KMS-11 (cell line): Measurements from ENCODE around the gene FAM3A.

ENCODE experiments used
- H2AFZ ChIP-seq: fragments of 200-600 bp; sonication (generic); 2 replicates; pipeline ENCODE4 v1.6.1; 2016; ENCODE audit warnings: antibody characterized with exemption, mixed run types, low read depth
- H3K27ac ChIP-seq: fragments of 200-600 bp; sonication (generic); 2 replicates; pipeline ENCODE4 v1.6.1; 2016; ENCODE audit warnings: mild to moderate bottlenecking, mixed run types
- H3K27me3 ChIP-seq: fragments of 200-600 bp; sonication (generic); 2 replicates; pipeline ENCODE4 v1.6.1; 2017; ENCODE audit warnings: mild to moderate bottlenecking, low read depth, mixed run types, moderate library complexity; ENCODE audit not compliant: insufficient read depth
- H3K36me3 ChIP-seq: fragments of 200-600 bp; sonication (generic); 2 replicates; pipeline ENCODE4 v1.6.1; 2017; ENCODE audit warnings: mild to moderate bottlenecking, mixed run types; ENCODE audit not compliant: insufficient read depth
- H3K4me1 ChIP-seq: fragments of 200-600 bp; sonication (generic); 2 replicates; pipeline ENCODE4 v1.6.1; 2016; ENCODE audit warnings: mild to moderate bottlenecking, low read depth, mixed run types; ENCODE audit not compliant: poor library complexity, severe bottlenecking
- H3K4me2 ChIP-seq: fragments of 200-600 bp; sonication (generic); 2 replicates; pipeline ENCODE4 v1.7.0; 2016; ENCODE audit warnings: mild to moderate bottlenecking, mixed run types
- H3K4me3 ChIP-seq: fragments of 200-600 bp; sonication (generic); IDR thresholded peaks from 2 replicates; pipeline ENCODE4 v1.6.1; 2017; ENCODE audit warnings: low read depth, low read length, mixed read lengths; ENCODE audit not compliant: insufficient read depth
- H3K79me2 ChIP-seq: fragments of 200-600 bp; sonication (generic); 2 replicates; pipeline ENCODE4 v1.6.1; 2016; ENCODE audit warnings: low read depth, mixed run types; ENCODE audit not compliant: insufficient read depth
- H3K9ac ChIP-seq: fragments of 200-600 bp; sonication (generic); 2 replicates; pipeline ENCODE4 v1.6.1; 2016; ENCODE audit warnings: mild to moderate bottlenecking, mixed run types
- H4K20me1 ChIP-seq: fragments of 200-600 bp; sonication (generic); 2 replicates; pipeline ENCODE4 v1.6.1; 2016; ENCODE audit warnings: mild to moderate bottlenecking, mixed run types; ENCODE audit not compliant: insufficient read depth
- CTCF ChIP-seq: fragments of 200-600 bp; sonication (generic); conservative IDR thresholded peaks from 2 replicates; pipeline ENCODE4 v1.6.1; 2017; ENCODE audit warnings: low read depth, mild to moderate bottlenecking, antibody characterized with exemption, low read length, moderate library complexity, mixed read lengths

The FAM3A gene

GRCh38 chrX:154489182-154489581 lies 26.9 kb downstream of the FAM3A start:
- Histone ChIP-seq H2AFZ (no peak overlapping the region), H3K9ac (no peak overlapping the region), H3K27ac (no peak overlapping the region), H3K27me3 (no peaks in the 10 kb centered on the region), H3K36me3 (no peaks in the 10 kb centered on the region), H3K4me1 (no peaks in the 10 kb centered on the region), H3K4me3 (no peak overlapping the region), H3K79me2 (peaks cover 13% of the 10 kb centered on the region; the same call in 1 of the 2 replicates), H4K20me1 (no peaks in the 10 kb centered on the region), H3K4me2 (peak overlapping the region; percentile 39; the same call in 1 of the 2 replicates)
- TF ChIP-seq CTCF = no peak

DNA sequence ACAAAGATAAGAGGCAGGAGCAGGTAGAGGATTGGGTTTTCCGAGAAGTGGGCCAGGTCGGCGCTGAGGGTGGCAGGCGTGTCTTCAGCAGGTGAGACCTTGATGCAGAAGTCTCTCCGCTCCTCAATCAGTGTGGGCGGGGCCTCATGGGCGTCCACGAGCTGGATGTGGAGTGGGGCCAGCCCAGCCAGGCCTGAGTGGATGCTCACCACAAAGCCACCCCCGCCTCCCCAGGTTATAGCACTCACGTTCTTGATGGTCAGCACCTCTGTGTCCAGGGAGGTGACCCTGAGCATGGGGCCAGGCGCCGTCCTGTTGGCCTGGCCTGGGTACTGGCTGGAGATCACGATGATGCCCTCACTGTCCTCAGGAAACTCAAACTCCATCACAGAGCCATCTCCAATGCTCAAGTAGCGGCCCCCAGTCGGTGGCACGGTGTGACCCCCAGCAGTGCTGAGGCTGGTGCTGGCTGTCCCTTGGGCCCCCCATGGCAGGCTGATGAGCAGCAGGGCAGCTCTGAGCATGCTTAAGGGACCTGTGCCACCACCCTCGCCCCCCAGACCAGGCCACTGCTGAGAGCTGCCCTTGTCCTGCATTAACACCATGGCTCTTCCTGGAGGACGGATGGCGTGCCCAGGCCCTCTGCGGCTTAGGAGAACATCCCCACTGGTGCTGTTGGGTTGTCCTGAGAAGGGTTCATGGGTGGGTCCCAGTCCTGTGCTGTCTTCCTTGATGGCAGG lies 27.5 kb downstream of the FAM3A start:
- Histone ChIP-seq H3K9ac (no peak overlapping the region), H3K4me2 (no peak overlapping the region), H4K20me1 (no peaks in the 10 kb centered on the region), H3K36me3 (no peaks in the 10 kb centered on the region), H3K79me2 (peaks cover 13% of the 10 kb centered on the region; the same call in 1 of the 2 replicates), H3K27ac (no peak overlapping the region), H3K27me3 (no peaks in the 10 kb centered on the region), H3K4me3 (no peak overlapping the region), H3K4me1 (no peaks in the 10 kb centered on the region), H2AFZ (no peak overlapping the region)
- TF ChIP-seq CTCF = no peak

- no peak overlapping the region for H3K4me3 ChIP-seq
- no peak overlapping the region for H3K9ac ChIP-seq
- no peak overlapping the region for H3K27ac ChIP-seq
- H2AFZ ChIP-seq = no peak overlapping the region
- H3K27me3 ChIP-seq = no peaks in the 10 kb centered on the region
- H3K36me3 ChIP-seq = no peaks in the 10 kb centered on the region
- H3K4me1 ChIP-seq = no peaks in the 10 kb centered on the region
- H3K79me2 ChIP-seq = peaks cover 13% of the 10 kb centered on the region; the same call in 1 of the 2 replicates
- TF ChIP-seq CTCF = no peak
- no peak overlapping the region for H3K4me2 ChIP-seq
- H4K20me1 ChIP-seq = no peaks in the 10 kb centered on the region
These were observed 28.3 kb downstream of the FAM3A start for GRCh38 chrX:154487518-154488290.

GRCh38 chrX:154486396-154487207 lies 29.4 kb downstream of the FAM3A start, which contains the start of gene UBL4A:
UBL4A (minus strand) TSS chrX:154486615; CDS start chrX:154486584, 31 bp downstream.
- H3K27ac ChIP-seq = peak within 1 kb of the TSS; percentile 44
- TF ChIP-seq CTCF = no peak

More at GRCh38 chrX:154486396-154487207, 29.4 kb downstream of the FAM3A start, which contains the start of gene UBL4A:
- Histone ChIP-seq H3K79me2 (peaks cover 13% of the 10 kb centered on the region; the same call in 1 of the 2 replicates), H3K9ac (peak within 1 kb of the TSS; percentile 70), H3K4me3 (no peak within 1 kb of the TSS), H3K4me2 (peak within 1 kb of the TSS; percentile 57), H2AFZ (peak within 1 kb of the TSS; percentile 44; the same call in 1 of the 2 replicates), H3K27me3 (no peaks in the 10 kb centered on the region), H4K20me1 (no peaks in the 10 kb centered on the region), H3K4me1 (no peaks in the 10 kb centered on the region), H3K36me3 (no peaks in the 10 kb centered on the region)
